OCI-LY7 (cell line): ENCODE measurements around the gene TMEM151B. TPM values are rescaled to one million over a fixed set of nuclear protein-coding genes. Genes with fewer than 3 reads are reported as not detected.

Experiments used
- BruUV-seq: library from RNA; stranded (reverse); fragments of 400-500 nt; replicated peaks from 2 replicates; lab custom pipeline; 2021; lab: Mats Ljungman, UMichigan
- CTCF ChIA-PET: fragments of 300-600 bp; sonication (Branson Sonifier 250); formaldehyde crosslinking; loops from one replicate; lab custom pipeline; 2022; ENCODE audit warnings: antibody characterized with exemption; ENCODE audit not compliant: unreplicated experiment; lab: Charles Lee
- POLR2A ChIA-PET: fragments of 300-600 bp; sonication (Branson Sonifier 250); formaldehyde crosslinking; loops from one replicate; lab custom pipeline; 2022; ENCODE audit warnings: antibody characterized with exemption; lab: Charles Lee
- DNase-seq: peaks from one replicate; pipeline ENCODE4 v3.0.0-alpha.2; 2015; ENCODE audit warnings: low spot score
- H2AFZ ChIP-seq: fragments of 200-600 bp; sonication (generic), shearing (Covaris generic); 2 replicates; pipeline ENCODE4 v1.6.1; 2014; ENCODE audit warnings: mild to moderate bottlenecking, antibody characterized with exemption, low read length, moderate library complexity
- H3K27ac ChIP-seq: fragments of 200-600 bp; sonication (generic); 2 replicates; pipeline ENCODE4 v1.5.1; 2014; ENCODE audit warnings: mixed run types, low read depth, mild to moderate bottlenecking, moderate library complexity, low read length, inconsistent platforms; ENCODE audit not compliant: poor library complexity, severe bottlenecking
- H3K36me3 ChIP-seq: fragments of 200-600 bp; sonication (generic); 2 replicates; pipeline ENCODE4 v1.6.1; 2014; ENCODE audit warnings: mild to moderate bottlenecking, antibody characterized with exemption, low read length, moderate library complexity, mixed read lengths; ENCODE audit not compliant: insufficient read depth
- H3K4me1 ChIP-seq: fragments of 200-600 bp; sonication (generic); 2 replicates; pipeline ENCODE4 v1.5.1; 2014; ENCODE audit warnings: mild to moderate bottlenecking, low read length; ENCODE audit not compliant: insufficient read depth, poor library complexity, severe bottlenecking
- H3K4me2 ChIP-seq: fragments of 200-600 bp; sonication (generic); 2 replicates; pipeline ENCODE4 v1.6.1; 2014; ENCODE audit warnings: mild to moderate bottlenecking, low read length
- H3K4me3 ChIP-seq: fragments of 200-600 bp; sonication (generic); 2 replicates; pipeline ENCODE4 v1.5.1; 2014; ENCODE audit warnings: mild to moderate bottlenecking, low read depth, low read length; ENCODE audit not compliant: poor library complexity, severe bottlenecking
- H3K79me2 ChIP-seq: fragments of 200-600 bp; sonication (generic); 2 replicates; pipeline ENCODE4 v1.6.1; 2016; ENCODE audit warnings: low read depth, mild to moderate bottlenecking, low read length, moderate library complexity, mixed read lengths; ENCODE audit not compliant: insufficient read depth
- H3K9me2 ChIP-seq: fragments of 200-600 bp; sonication (generic); 2 replicates; pipeline ENCODE4 v1.6.1; 2016; ENCODE audit warnings: mild to moderate bottlenecking, low read length, mixed read lengths; ENCODE audit not compliant: insufficient read depth
- H3K9me3 ChIP-seq: fragments of 200-600 bp; sonication (generic); 2 replicates; pipeline ENCODE4 v1.6.1; 2014; ENCODE audit warnings: mild to moderate bottlenecking, mixed run types, low read length, mixed read lengths
- H4K20me1 ChIP-seq: fragments of 200-600 bp; sonication (generic); 2 replicates; pipeline ENCODE4 v1.6.1; 2014; ENCODE audit warnings: mild to moderate bottlenecking, antibody characterized with exemption, low read length, moderate library complexity, mixed read lengths; ENCODE audit not compliant: insufficient read depth
- EZH2phosphoT487 ChIP-seq: fragments of 200-600 bp; sonication (generic); IDR thresholded peaks from 2 replicates; pipeline ENCODE4 v1.6.1; 2018; ENCODE audit warnings: low read depth, borderline replicate concordance, mild to moderate bottlenecking, mixed run types, antibody characterized with exemption, low read length, moderate library complexity, mixed read lengths
- intact Hi-C: fragments of 100-400 bp; cut with micrococcal nuclease; formaldehyde crosslinking; loops from one replicate; pipeline ENCODE4 v1.10.0; 2022; ENCODE audit not compliant: unreplicated experiment
- total RNA-seq, 2 experiments: library from RNA; depleted of rRNA in 1 of 2; stranded (reverse); fragments of >200 nt in 1 of 2; shearing (Covaris generic) in 1 of 2; gene quantifications; 2 replicates each; pipeline ENCODE4 v1.2.3, GENCODE V29; 2014 to 2022
- TF ChIP-seq, protein P1 (sequence below): fragments of 200-600 bp; sonication (generic); conservative IDR thresholded peaks from 2 replicates; pipeline ENCODE4 v1.5.1; 2014; ENCODE audit warnings: mild to moderate bottlenecking, antibody characterized with exemption, low read length, moderate library complexity, mixed read lengths

TMEM151B gene
- total RNA-seq, 2 experiments from 2014 or later = 0.15 TPM; not detected in 1

DNA sequence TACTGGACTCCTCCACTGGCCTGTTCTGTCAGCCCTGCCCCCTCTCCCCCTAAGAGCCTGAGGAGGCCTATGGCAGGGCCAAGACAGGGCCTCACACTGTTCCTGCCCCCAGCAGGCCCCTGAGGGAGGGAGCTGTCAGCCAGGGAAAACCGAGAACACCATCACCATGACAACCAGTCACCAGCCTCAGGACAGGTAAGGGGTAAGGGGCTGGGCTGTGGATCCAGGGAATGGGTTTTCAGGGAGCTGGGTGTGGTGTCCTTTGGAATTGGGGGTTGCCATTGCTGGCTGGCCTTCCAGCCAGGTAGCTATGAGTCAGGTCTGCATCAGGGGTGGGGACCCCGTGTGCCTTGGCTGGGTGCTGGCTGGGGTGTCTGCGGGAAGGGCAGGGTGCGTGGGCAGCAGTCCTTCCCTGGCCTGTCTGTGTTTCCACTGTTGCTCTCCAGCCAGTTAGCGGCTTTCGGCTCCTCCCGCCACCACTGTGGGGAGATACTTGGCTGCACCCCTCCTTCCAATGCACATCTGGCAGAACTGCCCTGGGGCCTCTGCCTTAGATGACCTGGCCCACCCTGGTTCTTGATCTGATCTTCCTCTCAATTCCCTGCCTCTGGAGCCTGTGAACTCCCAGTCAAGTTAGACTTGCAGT is 43.0 kb upstream of the TMEM151B start:
- no peaks in the 10 kb centered on the region for H3K9me2 ChIP-seq
- peaks cover 10% of the 10 kb centered on the region for H4K20me1 ChIP-seq
- no peak for TF ChIP-seq EZH2phosphoT487
- TF ChIP-seq, protein P1, sequence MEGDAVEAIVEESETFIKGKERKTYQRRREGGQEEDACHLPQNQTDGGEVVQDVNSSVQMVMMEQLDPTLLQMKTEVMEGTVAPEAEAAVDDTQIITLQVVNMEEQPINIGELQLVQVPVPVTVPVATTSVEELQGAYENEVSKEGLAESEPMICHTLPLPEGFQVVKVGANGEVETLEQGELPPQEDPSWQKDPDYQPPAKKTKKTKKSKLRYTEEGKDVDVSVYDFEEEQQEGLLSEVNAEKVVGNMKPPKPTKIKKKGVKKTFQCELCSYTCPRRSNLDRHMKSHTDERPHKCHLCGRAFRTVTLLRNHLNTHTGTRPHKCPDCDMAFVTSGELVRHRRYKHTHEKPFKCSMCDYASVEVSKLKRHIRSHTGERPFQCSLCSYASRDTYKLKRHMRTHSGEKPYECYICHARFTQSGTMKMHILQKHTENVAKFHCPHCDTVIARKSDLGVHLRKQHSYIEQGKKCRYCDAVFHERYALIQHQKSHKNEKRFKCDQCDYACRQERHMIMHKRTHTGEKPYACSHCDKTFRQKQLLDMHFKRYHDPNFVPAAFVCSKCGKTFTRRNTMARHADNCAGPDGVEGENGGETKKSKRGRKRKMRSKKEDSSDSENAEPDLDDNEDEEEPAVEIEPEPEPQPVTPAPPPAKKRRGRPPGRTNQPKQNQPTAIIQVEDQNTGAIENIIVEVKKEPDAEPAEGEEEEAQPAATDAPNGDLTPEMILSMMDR = no peak
- ChIA-PET POLR2A (interaction anchor here (0.8 to 1.1 kb wide), 3 partner anchors 9 to 19 kb away, joined by 3 to 5 read pairs (median 3); partner anchors contain the start of gene HSP90AB1), CTCF (no interaction called here)
- peaks cover 48% of the 10 kb centered on the region for H3K36me3 ChIP-seq
- no peak for DNase-seq
- intact Hi-C loops = loop anchor here (10.0 kb wide), 2 partner anchors 452 to 522 kb away; partner anchors contain the start of gene VEGFA
- no peak overlapping the region for H2AFZ ChIP-seq
- BruUV-seq = no TSS peak
- H3K4me3 ChIP-seq = no peak overlapping the region
- H3K27ac ChIP-seq = no peak overlapping the region
- H3K79me2 ChIP-seq = peaks cover 27% of the 10 kb centered on the region
- peak overlapping the region; percentile 99; the same call in 1 of the 2 replicates for H3K4me2 ChIP-seq
- H3K9me3 ChIP-seq = no peaks in the 10 kb centered on the region
- H3K4me1 ChIP-seq = peaks cover 36% of the 10 kb centered on the region

DNA sequence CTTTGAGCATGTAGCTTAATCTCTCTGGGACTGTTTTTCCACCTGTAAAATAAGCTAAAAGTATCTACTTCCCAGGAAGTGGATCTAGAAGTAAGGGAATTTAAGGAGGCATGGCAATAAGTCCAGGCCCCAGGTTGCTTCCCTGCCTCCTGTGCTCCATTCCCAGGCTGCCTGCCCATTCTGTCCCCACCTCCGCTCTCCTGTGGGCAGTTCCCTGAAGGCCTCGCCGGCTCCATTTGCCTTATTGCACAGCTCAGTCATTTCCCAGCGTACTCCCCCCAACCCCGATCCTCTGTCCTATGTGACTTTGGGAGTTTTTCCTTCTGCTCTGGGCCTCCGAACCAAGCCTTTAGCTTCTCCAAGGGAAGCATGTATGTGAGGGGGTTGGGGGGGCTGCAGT is 42.2 kb upstream of the TMEM151B start:
- no peaks in the 10 kb centered on the region for H3K9me3 ChIP-seq
- H3K4me1 ChIP-seq = peaks cover 31% of the 10 kb centered on the region
- H3K36me3 ChIP-seq = peaks cover 55% of the 10 kb centered on the region
- no peaks in the 10 kb centered on the region for H3K9me2 ChIP-seq
- H2AFZ ChIP-seq = no peak overlapping the region
- H4K20me1 ChIP-seq = peaks cover 10% of the 10 kb centered on the region
- no peak overlapping the region for H3K4me2 ChIP-seq
- H3K27ac ChIP-seq = no peak overlapping the region
- H3K79me2 ChIP-seq = peaks cover 27% of the 10 kb centered on the region
- TF ChIP-seq EZH2phosphoT487 = no peak
- TF ChIP-seq, protein P1 = no peak
- BruUV-seq = no TSS peak
- intact Hi-C loops = loop anchor here (10.0 kb wide), 2 partner anchors 453 to 523 kb away; partner anchors contain the start of gene VEGFA
- no peak overlapping the region for H3K4me3 ChIP-seq
- POLR2A ChIA-PET = interaction anchor here (0.8 to 1.1 kb wide), 3 partner anchors 9 to 19 kb away, joined by 3 to 5 read pairs (median 3); partner anchors contain the start of gene HSP90AB1
- no peak for DNase-seq
- CTCF ChIA-PET = no interaction called here

GRCh38 chr6:44228433-44228832 is 41.8 kb upstream of the TMEM151B start:
- Histone ChIP-seq H3K4me1 (peaks cover 33% of the 10 kb centered on the region), H2AFZ (no peak overlapping the region), H3K9me2 (no peaks in the 10 kb centered on the region), H3K79me2 (peaks cover 27% of the 10 kb centered on the region), H3K4me3 (no peak overlapping the region), H4K20me1 (peaks cover 10% of the 10 kb centered on the region), H3K36me3 (peaks cover 59% of the 10 kb centered on the region), H3K27ac (no peak overlapping the region), H3K9me3 (no peaks in the 10 kb centered on the region), H3K4me2 (no peak overlapping the region)
- no TSS peak for BruUV-seq
- ChIA-PET POLR2A (interaction anchor here (0.9 to 1.1 kb wide), 2 partner anchors 10 to 14 kb away, joined by 3 to 5 read pairs; no protein-coding TSS in a partner anchor), CTCF (no interaction called here)
- intact Hi-C loops = loop anchor here (10.0 kb wide), 2 partner anchors 454 to 524 kb away; partner anchors contain the start of gene VEGFA
- TF ChIP-seq EZH2phosphoT487 = no peak
- TF ChIP-seq, protein P1 = no peak
- no peak for DNase-seq
